ENCODE measurements around the gene RPS6KA2.
"Not testable (repeated sequence)": the region's sequence is repeated elsewhere in the genome, so short reads cannot be mapped to it uniquely, and the experiment has no call there.

RPS6KA2 gene

DNA sequence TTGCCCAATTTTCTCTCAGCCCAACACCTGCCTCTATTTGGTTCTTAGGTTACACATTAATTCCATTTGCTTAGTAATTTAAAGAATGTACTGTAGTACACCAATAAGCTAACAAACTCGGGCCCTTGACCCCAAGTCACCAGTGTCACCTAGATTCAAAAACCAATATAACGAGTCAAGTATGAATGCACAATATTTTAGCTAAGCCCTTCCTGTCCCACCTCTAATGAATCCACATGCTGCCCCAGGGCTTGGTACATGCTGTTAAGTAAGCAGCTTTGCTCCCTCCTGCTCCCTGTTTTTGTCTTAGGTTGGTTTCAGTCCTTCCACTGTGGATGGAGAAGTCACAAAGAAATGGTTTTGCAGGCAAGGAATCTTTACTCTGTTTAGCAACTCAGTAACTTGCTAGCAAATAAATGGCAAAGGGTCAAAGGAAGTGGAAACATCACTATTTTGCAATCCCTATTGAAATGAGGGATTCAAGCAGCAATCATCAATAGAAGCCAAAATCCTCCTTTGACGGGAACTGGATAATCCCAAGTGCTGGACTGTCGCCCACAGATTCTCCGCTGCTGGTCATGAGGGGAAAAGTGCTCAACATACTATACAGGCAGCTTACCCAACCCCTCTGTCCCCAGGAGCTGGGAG is 239.3 kb downstream of the RPS6KA2 start:
- H3K36me3 ChIP-seq (ENCODE audit: insufficient read depth, low read length), result no peaks in the 10 kb centered on the region
- H3K27me3 ChIP-seq (ENCODE audit: insufficient read depth, low read length), result peaks cover 12% of the 10 kb centered on the region
- no peaks in the 10 kb centered on the region for H3K4me1 ChIP-seq (ENCODE audit: control insufficient read depth, insufficient read depth, low read length, unreplicated experiment)
- H3K27ac ChIP-seq (ENCODE audit: low read depth, low read length), result no peak overlapping the region
- no peaks in the 10 kb centered on the region for H3K79me2 ChIP-seq (ENCODE audit: control insufficient read depth, insufficient read depth, low read length, unreplicated experiment)
- no peak overlapping the region for H2AFZ ChIP-seq (ENCODE audit: low read length, unreplicated experiment)
- H3K4me3 ChIP-seq (ENCODE audit: low read depth, low read length), result no peak overlapping the region

DNA sequence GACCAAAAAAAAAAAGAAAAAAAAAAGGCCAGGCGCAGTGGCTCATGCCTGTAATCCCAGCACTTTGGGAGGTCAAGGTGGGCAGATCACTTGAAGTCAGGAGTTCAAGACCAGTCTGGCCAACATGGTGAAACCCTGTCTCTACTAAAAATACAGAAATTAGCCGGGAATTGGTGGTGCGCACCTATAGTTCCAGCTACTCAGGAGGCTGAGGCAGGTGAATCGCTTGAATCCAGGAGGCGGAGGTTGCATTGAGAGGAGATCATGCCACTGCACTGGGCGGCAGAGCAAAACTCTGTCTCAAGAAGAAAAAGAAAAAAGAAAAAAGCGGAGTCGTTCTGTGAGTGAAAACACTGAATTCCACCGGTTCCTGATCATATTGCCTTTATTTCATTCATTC is 240.0 kb downstream of the RPS6KA2 start:
- not testable (repeated sequence) for H3K27ac ChIP-seq (ENCODE audit: low read depth, low read length); H3K4me1 ChIP-seq (ENCODE audit: control insufficient read depth, insufficient read depth, low read length, unreplicated experiment); H3K4me3 ChIP-seq (ENCODE audit: low read depth, low read length)

DNA sequence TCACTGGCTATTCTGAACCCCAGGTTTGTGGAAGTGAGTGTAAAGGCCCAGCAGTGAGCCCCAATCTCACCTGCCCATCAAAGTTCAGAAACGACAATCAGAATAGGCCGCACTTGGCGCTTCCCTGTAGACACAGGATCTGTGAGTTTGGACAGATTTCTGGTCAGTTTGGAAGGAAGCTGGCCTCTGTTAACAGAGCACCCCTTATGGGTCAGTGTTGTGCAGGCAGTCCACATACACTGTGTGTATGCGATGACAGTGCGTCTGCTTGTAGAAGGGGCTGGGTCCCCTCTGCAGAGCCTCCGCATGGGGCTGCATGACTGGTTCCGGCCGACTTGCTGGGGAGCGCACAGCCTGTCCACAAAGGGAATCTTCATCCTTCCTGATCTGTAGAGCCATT is 240.9 kb downstream of the RPS6KA2 start:
- H3K79me2 ChIP-seq (ENCODE audit: control insufficient read depth, insufficient read depth, low read length, unreplicated experiment), result no peaks in the 10 kb centered on the region
- H3K4me3 ChIP-seq (ENCODE audit: low read depth, low read length), result no peak overlapping the region
- H2AFZ ChIP-seq (ENCODE audit: low read length, unreplicated experiment), result no peak overlapping the region
- no peaks in the 10 kb centered on the region for H3K4me1 ChIP-seq (ENCODE audit: control insufficient read depth, insufficient read depth, low read length, unreplicated experiment)
- H3K27me3 ChIP-seq (ENCODE audit: insufficient read depth, low read length), result peaks cover 8% of the 10 kb centered on the region; the same call in 1 of the 2 replicates
- no peaks in the 10 kb centered on the region for H3K36me3 ChIP-seq (ENCODE audit: insufficient read depth, low read length)
- no peak overlapping the region for H3K27ac ChIP-seq (ENCODE audit: low read depth, low read length)

More for the DNA sequence above, 240.0 kb downstream of the RPS6KA2 start:
- H2AFZ ChIP-seq (ENCODE audit: low read length, unreplicated experiment); H3K36me3 ChIP-seq (ENCODE audit: insufficient read depth, low read length); H3K79me2 ChIP-seq (ENCODE audit: control insufficient read depth, insufficient read depth, low read length, unreplicated experiment): not testable (repeated sequence)
- peaks cover 12% of the 10 kb centered on the region for H3K27me3 ChIP-seq (ENCODE audit: insufficient read depth, low read length)

DNA sequence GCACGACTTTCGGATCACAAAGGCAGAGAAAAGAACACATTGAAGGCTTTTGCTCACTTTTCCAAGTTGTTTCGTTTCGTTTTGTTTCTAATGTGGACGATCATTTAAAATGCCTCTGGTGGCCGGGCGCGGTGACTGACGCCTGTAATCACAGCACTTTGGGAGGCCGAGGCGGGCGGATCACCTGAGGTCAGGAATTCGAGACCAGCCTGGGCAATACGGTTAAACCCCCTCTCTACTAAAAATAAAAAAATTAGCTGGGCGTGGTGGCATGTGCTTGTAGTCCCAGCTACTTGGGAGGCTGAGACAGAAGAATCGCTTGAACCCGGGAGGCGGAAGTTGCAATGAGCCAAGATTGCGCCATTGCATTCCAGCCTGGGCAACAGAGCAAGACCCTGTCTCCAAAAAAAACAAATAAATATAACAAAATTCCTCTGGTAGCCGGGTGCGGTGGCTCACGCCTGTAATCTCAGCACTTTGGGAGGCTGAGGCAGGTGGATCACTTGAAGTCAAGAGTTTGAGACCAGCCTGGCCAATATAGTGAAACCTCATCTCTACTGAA is 243.2 kb downstream of the RPS6KA2 start:
- peak overlapping the region; percentile 88 for H2AFZ ChIP-seq (ENCODE audit: low read length, unreplicated experiment)
- H3K4me1 ChIP-seq (ENCODE audit: control insufficient read depth, insufficient read depth, low read length, unreplicated experiment); H3K27me3 ChIP-seq (ENCODE audit: insufficient read depth, low read length); H3K36me3 ChIP-seq (ENCODE audit: insufficient read depth, low read length); H3K79me2 ChIP-seq (ENCODE audit: control insufficient read depth, insufficient read depth, low read length, unreplicated experiment): not testable (repeated sequence)
- peak overlapping the region; percentile 98 for H3K4me3 ChIP-seq (ENCODE audit: low read depth, low read length)
- peak overlapping the region; percentile 56 for H3K27ac ChIP-seq (ENCODE audit: low read depth, low read length)

DNA sequence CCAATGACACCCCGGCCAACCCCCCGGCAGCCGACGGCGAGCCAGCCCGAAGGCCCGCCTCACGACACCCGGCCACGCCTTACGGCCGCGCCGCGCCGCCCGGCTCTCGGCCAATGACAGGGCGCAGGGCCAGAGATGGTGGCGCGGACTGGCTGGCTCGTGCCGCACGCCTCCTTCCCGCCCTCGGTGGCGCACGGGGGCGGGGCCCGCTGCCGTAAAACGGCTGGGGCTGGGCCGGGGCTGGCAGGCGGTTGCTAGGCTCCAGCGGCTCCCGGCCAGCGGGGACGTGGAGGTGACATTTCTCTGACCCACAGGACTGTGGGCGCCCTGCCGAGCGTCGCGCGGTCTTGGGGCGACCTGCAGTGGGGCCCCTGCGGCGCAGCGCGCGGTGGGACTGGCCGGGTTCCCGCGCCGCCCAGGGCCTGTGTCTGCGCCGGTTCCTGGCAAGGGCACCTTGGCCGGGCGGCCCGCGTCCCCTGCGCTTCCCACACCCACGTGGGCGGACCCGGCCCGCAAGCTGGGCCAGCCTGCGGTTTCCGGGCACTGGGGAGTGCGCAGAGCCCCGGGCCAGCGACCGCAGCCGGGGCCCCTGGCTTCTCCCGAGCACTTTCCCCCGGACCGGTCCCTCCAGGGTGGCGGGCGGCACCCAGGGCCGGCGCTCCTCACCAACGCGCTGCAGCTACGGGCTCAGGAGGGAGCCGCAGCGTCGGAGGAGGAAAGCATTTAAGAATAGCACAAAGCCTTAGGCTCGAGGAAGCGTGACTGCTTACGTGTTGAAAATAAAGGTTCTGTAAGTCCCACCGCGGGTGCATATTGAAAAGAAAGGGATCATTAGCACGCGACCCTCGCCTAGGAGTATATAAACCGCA is 243.9 kb downstream of the RPS6KA2 start, which contains the start of gene MPC1:
Gene MPC1, minus strand, starts transcription at position 8 of the 869 bp plus-strand sequence. CDS start 64 bp downstream, outside the sequence.
- peak within 1 kb of the TSS; percentile 98 for H3K4me3 ChIP-seq (ENCODE audit: low read depth, low read length)
- H3K4me1 ChIP-seq (ENCODE audit: control insufficient read depth, insufficient read depth, low read length, unreplicated experiment), result no peaks in the 10 kb centered on the region
- peak within 1 kb of the TSS; percentile 88 for H2AFZ ChIP-seq (ENCODE audit: low read length, unreplicated experiment)
- H3K27ac ChIP-seq (ENCODE audit: low read depth, low read length), result peak within 1 kb of the TSS; percentile 56
- no peaks in the 10 kb centered on the region for H3K36me3 ChIP-seq (ENCODE audit: insufficient read depth, low read length)
- no peaks in the 10 kb centered on the region for H3K27me3 ChIP-seq (ENCODE audit: insufficient read depth, low read length)
- no peaks in the 10 kb centered on the region for H3K79me2 ChIP-seq (ENCODE audit: control insufficient read depth, insufficient read depth, low read length, unreplicated experiment)

DNA sequence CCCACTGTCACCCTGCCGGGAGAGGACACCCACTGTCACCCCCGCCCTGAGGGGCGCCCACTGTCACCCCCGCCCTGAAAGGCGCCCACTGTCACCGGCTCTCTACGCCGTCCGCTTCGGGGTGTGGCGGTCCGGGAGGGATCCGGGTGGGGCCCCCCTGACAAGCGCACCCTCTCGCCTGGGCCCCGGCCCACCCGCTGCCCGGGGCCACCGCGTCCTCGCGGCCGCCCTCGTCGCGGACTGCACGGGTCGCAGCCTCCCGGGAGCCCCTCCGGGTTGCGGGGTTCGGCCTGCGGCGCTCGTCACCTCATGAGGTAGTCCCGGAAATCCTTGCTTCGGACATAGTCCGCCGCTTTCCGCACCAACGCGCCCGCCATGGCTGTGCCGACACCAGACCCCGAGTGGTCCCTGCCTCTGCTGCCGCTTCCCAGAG is 244.5 kb downstream of the RPS6KA2 start:
- Histone ChIP-seq H3K27ac (ENCODE audit: low read depth, low read length) (no peak overlapping the region), H2AFZ (ENCODE audit: low read length, unreplicated experiment) (peak overlapping the region; percentile 54)

DNA sequence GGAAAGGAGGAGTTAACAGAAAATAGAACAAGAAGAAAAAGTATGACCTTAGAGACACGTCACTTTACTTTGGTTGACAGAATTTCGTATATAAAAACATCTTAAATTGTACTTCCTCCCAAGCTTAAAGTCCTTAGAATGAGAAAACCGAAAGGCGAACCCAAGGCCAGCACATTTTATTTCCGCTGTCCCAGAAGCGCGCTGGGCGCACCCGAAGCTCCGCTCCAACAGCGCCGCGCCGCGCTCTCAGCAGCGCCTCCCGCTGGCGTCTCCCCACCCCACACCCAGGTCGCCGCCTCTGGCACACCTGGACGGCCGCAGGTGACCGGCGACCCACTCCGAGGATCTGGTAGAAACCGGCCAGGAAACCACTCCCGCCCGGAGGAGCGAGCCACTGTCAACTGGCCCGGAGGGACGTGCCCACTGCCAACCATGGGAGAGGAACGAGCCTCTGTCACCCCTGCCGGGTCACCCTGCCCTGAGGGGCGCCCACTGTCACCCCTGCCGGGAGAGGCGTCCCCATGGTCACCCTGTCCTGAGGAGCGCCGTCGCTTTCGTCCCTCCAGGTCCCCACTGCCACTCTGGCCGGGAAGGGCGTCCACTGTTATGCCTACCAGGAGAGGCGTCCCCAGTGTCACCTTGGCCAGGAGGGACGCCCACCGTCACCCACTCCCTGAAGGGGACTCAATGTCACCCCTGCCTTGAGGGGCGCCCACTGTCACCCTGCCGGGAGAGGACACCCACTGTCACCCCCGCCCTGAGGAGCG is 245.1 kb downstream of the RPS6KA2 start:
- H3K4me3 ChIP-seq (ENCODE audit: low read depth, low read length), result peak overlapping the region; percentile 98
- H3K4me1 ChIP-seq (ENCODE audit: control insufficient read depth, insufficient read depth, low read length, unreplicated experiment), result no peaks in the 10 kb centered on the region
- peak overlapping the region; percentile 35 for H2AFZ ChIP-seq (ENCODE audit: low read length, unreplicated experiment)
- H3K36me3 ChIP-seq (ENCODE audit: insufficient read depth, low read length), result no peaks in the 10 kb centered on the region
- no peaks in the 10 kb centered on the region for H3K27me3 ChIP-seq (ENCODE audit: insufficient read depth, low read length)
- no peaks in the 10 kb centered on the region for H3K79me2 ChIP-seq (ENCODE audit: control insufficient read depth, insufficient read depth, low read length, unreplicated experiment)
- H3K27ac ChIP-seq (ENCODE audit: low read depth, low read length), result no peak overlapping the region

More for the DNA sequence above, 244.5 kb downstream of the RPS6KA2 start:
- Histone ChIP-seq H3K79me2 (ENCODE audit: control insufficient read depth, insufficient read depth, low read length, unreplicated experiment) (no peaks in the 10 kb centered on the region), H3K36me3 (ENCODE audit: insufficient read depth, low read length) (no peaks in the 10 kb centered on the region), H3K27me3 (ENCODE audit: insufficient read depth, low read length) (no peaks in the 10 kb centered on the region), H3K4me1 (ENCODE audit: control insufficient read depth, insufficient read depth, low read length, unreplicated experiment) (no peaks in the 10 kb centered on the region), H3K4me3 (ENCODE audit: low read depth, low read length) (peak overlapping the region; percentile 98)

DNA sequence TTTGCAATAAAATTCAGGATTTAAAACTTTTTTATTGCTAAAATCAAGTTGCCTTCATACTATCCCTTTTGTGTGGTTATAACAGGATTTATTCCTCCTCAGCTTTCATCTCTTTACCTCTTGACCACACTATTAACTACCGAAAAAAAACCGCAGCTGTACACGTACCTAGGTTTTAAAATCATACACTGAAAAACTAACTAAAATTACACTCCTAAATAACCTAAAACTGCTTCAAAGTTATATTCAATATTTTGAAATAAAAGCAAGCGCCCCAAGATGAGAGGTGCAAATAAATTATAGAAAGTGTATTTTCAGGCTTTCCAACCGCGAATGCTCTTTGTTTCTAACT is 245.7 kb downstream of the RPS6KA2 start:
- Histone ChIP-seq H3K27me3 (ENCODE audit: insufficient read depth, low read length) (no peaks in the 10 kb centered on the region), H3K79me2 (ENCODE audit: control insufficient read depth, insufficient read depth, low read length, unreplicated experiment) (no peaks in the 10 kb centered on the region), H3K4me1 (ENCODE audit: control insufficient read depth, insufficient read depth, low read length, unreplicated experiment) (no peaks in the 10 kb centered on the region), H3K27ac (ENCODE audit: low read depth, low read length) (no peak overlapping the region), H3K36me3 (ENCODE audit: insufficient read depth, low read length) (no peaks in the 10 kb centered on the region), H2AFZ (ENCODE audit: low read length, unreplicated experiment) (peak overlapping the region; percentile 35), H3K4me3 (ENCODE audit: low read depth, low read length) (peak overlapping the region; percentile 98)

DNA sequence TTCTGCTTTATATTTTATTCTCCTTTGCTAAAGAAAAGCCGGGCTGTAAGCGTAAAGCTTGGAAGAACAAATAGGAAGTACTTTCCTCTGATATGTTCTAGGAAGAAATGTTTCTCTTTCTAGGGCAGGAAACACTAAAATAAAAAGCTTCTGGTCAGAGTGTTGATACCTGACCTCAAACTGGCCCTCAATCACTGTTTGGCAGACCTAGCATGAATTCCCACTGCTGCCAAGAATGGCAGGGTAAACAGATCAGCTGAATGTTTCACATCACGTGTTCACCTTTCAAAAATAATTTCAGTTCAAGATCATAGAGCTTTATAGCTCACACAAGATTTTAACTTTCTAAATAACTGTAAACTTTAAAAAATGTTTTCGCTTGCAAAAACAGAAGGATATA is 247.3 kb downstream of the RPS6KA2 start:
- no peaks in the 10 kb centered on the region for H3K4me1 ChIP-seq (ENCODE audit: control insufficient read depth, insufficient read depth, low read length, unreplicated experiment)
- H3K79me2 ChIP-seq (ENCODE audit: control insufficient read depth, insufficient read depth, low read length, unreplicated experiment), result no peaks in the 10 kb centered on the region

DNA sequence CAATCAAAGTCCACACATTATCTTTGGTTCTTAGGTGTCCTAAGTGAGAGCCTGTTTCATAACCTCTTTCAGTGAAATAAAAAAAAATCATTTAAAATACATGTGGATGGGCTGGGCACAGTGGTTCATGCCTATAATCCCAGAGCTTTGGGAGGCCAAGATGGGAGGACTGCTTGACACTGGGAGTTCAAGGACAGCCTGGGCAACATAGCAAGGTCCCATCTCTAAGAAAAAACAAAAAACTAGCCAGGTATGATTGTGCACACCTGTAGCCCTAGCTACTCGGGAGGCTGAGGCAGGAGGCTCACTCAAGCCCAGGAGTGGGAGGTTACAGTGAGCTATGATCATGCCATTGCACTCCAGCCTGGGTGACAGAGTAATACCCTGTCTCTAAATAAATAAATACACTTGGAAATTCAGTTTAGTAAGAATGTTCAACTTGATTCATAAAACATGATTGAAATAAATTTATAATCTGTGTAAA is 247.9 kb downstream of the RPS6KA2 start:
- H3K4me1 ChIP-seq (ENCODE audit: control insufficient read depth, insufficient read depth, low read length, unreplicated experiment), result no peaks in the 10 kb centered on the region
- H3K27ac ChIP-seq (ENCODE audit: low read depth, low read length), result no peak overlapping the region
- no peaks in the 10 kb centered on the region for H3K27me3 ChIP-seq (ENCODE audit: insufficient read depth, low read length)
- H3K79me2 ChIP-seq (ENCODE audit: control insufficient read depth, insufficient read depth, low read length, unreplicated experiment), result no peaks in the 10 kb centered on the region
- no peak overlapping the region for H3K4me3 ChIP-seq (ENCODE audit: low read depth, low read length)
- H2AFZ ChIP-seq (ENCODE audit: low read length, unreplicated experiment), result no peak overlapping the region
- H3K36me3 ChIP-seq (ENCODE audit: insufficient read depth, low read length), result no peaks in the 10 kb centered on the region

More for the DNA sequence above, 247.3 kb downstream of the RPS6KA2 start:
- no peak overlapping the region for H3K27ac ChIP-seq (ENCODE audit: low read depth, low read length)
- H3K4me3 ChIP-seq (ENCODE audit: low read depth, low read length), result no peak overlapping the region
- H3K27me3 ChIP-seq (ENCODE audit: insufficient read depth, low read length), result no peaks in the 10 kb centered on the region
- no peak overlapping the region for H2AFZ ChIP-seq (ENCODE audit: low read length, unreplicated experiment)
- H3K36me3 ChIP-seq (ENCODE audit: insufficient read depth, low read length), result no peaks in the 10 kb centered on the region

Measured in ACC112 (cell line).